Stomach (tissue), 9 donors: ENCODE measurements around the gene NTRK2. TPM values are rescaled to one million over a fixed set of nuclear protein-coding genes. Genes with fewer than 3 reads are reported as not detected.
A peak's percentile ranks its signal among the peaks of the same experiment; 100 is the strongest.

Experiments used
- DNase-seq, 2 donors: peaks; one replicate each; pipeline versions ENCODE4 v3.0.0 to v3.0.0-alpha.2; 2013 to 2019
- H3K27ac ChIP-seq, 5 donors: fragments of 200-600 bp in 4 of 5; sonication (generic) in 4 of 5; one replicate each; pipeline ENCODE4 v1.5.1; 2013 to 2019; ENCODE audit warnings: mild to moderate bottlenecking in 1 of 5, moderate library complexity in 1 of 5
- H3K27me3 ChIP-seq, 3 donors: fragments of 200-600 bp; sonication (generic); one replicate each; pipeline ENCODE4 v1.5.1; 2017 to 2019; ENCODE audit warnings: mixed run types in 1 of 3
- H3K36me3 ChIP-seq, 4 donors: fragments of 200-600 bp; sonication (generic); 1 replicate in 3 of 4; 2 replicates in 1 of 4; pipeline ENCODE4 v1.5.1; 2016 to 2019
- H3K4me1 ChIP-seq, 4 donors: fragments of 200-600 bp; sonication (generic); one replicate each; pipeline ENCODE4 v1.5.1; 2016 to 2019
- H3K4me3 ChIP-seq, 4 donors: fragments of 200-600 bp; sonication (generic) in 3 of 4; one replicate each; pipeline ENCODE4 v1.5.1; 2016 to 2019; ENCODE audit warnings: mild to moderate bottlenecking in 1 of 4
- H3K9me3 ChIP-seq, 4 donors: fragments of 200-600 bp; sonication (generic); one replicate each; pipeline ENCODE4 v1.5.1; 2016 to 2019
- EP300 ChIP-seq: sonication (generic); formaldehyde crosslinking; IDR thresholded peaks from one replicate; pipeline ENCODE4 v1.6.1; 2017; ENCODE audit warnings: antibody characterized with exemption
- POLR2A ChIP-seq, 4 donors: fragments of 450-650 bp; IDR thresholded peaks; one replicate each; pipeline ENCODE4 v1.6.1; 2016; ENCODE audit warnings: antibody characterized with exemption in 4 of 4, control low read depth in 2 of 4, mild to moderate bottlenecking in 1 of 4, moderate library complexity in 1 of 4
- POLR2AphosphoS5 ChIP-seq, 3 donors: sonication (generic); formaldehyde crosslinking; IDR thresholded peaks; one replicate each; pipeline ENCODE4 v1.6.1; 2016; ENCODE audit warnings: antibody characterized with exemption in 3 of 3
- WGBS, 5 donors: extraction: QIAGEN DNeasy Blood & Tissue Kit in 3 of 5; methylation state at CpG; one replicate each; pipeline versions ENCODE4 v1.1.5 to v1.1.7; 2013 to 2018; 5-methylcytosine and 5-hydroxymethylcytosine counted together
- intact Hi-C: fragments of 100-400 bp; cut with DNase I; formaldehyde crosslinking; loops from one replicate; pipeline ENCODE4 v1.15.1; 2023; ENCODE audit warnings: low total_unique reads
- polyA plus RNA-seq, 3 donors: library from polyadenylated mRNA; stranded (reverse); fragments of 200-250 nt; gene quantifications; one replicate each; pipeline ENCODE4 v1.2.3, GENCODE V29; 2013
- total RNA-seq, 5 donors: library from RNA; depleted of rRNA; stranded (reverse); fragments of >200 nt; gene quantifications; one replicate each; pipeline versions ENCODE4 v1.1.0 to v1.2.3, GENCODE V29; 2014 to 2016
- TF ChIP-seq, protein P1 (sequence below), 7 experiments: fragments of 450-650 bp in 4 of 7; fragments of 200-600 bp in 3 of 7; sonication (generic) in 3 of 7; IDR thresholded peaks; one replicate each; pipeline ENCODE4 v1.5.1; 2016 to 2019; ENCODE audit warnings: antibody characterized with exemption in 7 of 7, control low read depth in 2 of 7, mild to moderate bottlenecking in 1 of 7
- donor health status: healthy with polysubstance abuse.
- donor health status: Bipolar disorder and iron deficiency.
- donor health status: healthy.

NTRK2 gene
- total and polyA plus RNA-seq, 8 donors: 0.06 to 8.8 (median 2.6) TPM

DNA sequence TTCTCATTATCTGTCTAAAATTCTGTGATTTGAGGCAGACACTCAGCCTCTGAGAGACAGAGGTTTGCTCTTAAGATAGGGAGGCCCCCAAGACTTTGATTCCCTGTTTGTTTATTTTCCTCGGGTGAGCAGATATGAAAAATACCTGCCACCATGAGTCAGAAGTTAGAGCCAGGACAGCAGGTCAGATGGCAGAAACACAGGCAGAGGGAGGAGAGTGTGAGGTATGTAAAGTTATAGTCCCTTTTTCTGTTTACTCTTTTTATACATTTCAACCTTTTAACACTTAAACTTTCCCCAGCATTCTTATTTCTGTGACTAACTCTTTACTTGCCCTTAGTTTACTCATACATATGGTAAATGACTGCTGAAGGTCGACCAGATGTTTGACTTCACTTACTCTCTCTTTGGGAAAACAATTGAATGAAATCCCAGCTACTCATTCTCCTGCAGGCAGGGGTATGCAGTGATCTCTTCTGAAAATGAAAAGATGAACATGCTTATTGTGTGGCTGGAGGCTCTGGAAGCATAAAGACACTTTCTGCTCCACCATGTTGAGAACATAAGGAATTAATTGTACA, 383.8 kb downstream of the NTRK2 start:
- TF ChIP-seq EP300 (no peak), POLR2A (IDR thresholded peaks at IDR 0.05) (no peak), POLR2AphosphoS5 (IDR thresholded peaks at IDR 0.05) (no peak)
- TF ChIP-seq, protein P1, sequence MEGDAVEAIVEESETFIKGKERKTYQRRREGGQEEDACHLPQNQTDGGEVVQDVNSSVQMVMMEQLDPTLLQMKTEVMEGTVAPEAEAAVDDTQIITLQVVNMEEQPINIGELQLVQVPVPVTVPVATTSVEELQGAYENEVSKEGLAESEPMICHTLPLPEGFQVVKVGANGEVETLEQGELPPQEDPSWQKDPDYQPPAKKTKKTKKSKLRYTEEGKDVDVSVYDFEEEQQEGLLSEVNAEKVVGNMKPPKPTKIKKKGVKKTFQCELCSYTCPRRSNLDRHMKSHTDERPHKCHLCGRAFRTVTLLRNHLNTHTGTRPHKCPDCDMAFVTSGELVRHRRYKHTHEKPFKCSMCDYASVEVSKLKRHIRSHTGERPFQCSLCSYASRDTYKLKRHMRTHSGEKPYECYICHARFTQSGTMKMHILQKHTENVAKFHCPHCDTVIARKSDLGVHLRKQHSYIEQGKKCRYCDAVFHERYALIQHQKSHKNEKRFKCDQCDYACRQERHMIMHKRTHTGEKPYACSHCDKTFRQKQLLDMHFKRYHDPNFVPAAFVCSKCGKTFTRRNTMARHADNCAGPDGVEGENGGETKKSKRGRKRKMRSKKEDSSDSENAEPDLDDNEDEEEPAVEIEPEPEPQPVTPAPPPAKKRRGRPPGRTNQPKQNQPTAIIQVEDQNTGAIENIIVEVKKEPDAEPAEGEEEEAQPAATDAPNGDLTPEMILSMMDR (IDR thresholded peaks at IDR 0.05): no peak
- DNase-seq: peak in 1 of 2 donors; percentile 30
- no peaks in the 10 kb centered on the region for H3K36me3 ChIP-seq
- intact Hi-C loops: no loop called here
- H3K27me3 ChIP-seq: no peaks in the 10 kb centered on the region
- H3K4me1 ChIP-seq: no peaks in the 10 kb centered on the region
- no peaks in the 10 kb centered on the region for H3K9me3 ChIP-seq
- H3K27ac ChIP-seq: no peak overlapping the region
- H3K4me3 ChIP-seq: no peak overlapping the region
- 6 to 15% (median 13%) methylated on average over 2 of the region's 2 CpGs for WGBS, 5 donors

DNA sequence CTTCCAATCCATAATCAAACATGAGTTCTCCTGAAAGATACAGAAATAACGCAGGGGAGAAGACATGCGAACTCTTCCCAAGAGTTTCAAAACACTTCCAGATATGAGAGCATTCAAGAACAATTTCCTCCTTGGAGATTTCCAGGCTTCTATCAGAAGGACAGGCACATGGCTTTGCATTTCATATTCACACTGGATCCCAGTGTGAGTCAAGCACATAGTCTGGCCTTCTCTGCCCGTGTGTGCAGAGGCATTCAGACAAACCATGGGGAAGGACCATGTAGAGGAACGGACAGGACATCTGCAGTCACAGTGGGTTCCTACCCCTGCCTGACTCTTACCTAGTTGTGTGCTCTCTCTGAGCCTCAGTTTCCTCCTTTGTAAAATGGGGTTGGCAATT, 384.5 kb downstream of the NTRK2 start:
- H3K27me3 ChIP-seq: no peaks in the 10 kb centered on the region
- no peaks in the 10 kb centered on the region for H3K36me3 ChIP-seq
- no peaks in the 10 kb centered on the region for H3K4me1 ChIP-seq
- H3K4me3 ChIP-seq: no peak overlapping the region
- TF ChIP-seq, protein P1 (IDR thresholded peaks at IDR 0.05): no peak
- no peak for TF ChIP-seq POLR2A (IDR thresholded peaks at IDR 0.05)
- no peak for TF ChIP-seq POLR2AphosphoS5 (IDR thresholded peaks at IDR 0.05)
- no peak for TF ChIP-seq EP300
- DNase-seq: no peak
- H3K27ac ChIP-seq: no peak overlapping the region
- WGBS, 5 donors: 68 to 87% (median 84%) methylated on average over 4 of the region's 4 CpGs
- intact Hi-C loops: no loop called here
- no peaks in the 10 kb centered on the region for H3K9me3 ChIP-seq

DNA sequence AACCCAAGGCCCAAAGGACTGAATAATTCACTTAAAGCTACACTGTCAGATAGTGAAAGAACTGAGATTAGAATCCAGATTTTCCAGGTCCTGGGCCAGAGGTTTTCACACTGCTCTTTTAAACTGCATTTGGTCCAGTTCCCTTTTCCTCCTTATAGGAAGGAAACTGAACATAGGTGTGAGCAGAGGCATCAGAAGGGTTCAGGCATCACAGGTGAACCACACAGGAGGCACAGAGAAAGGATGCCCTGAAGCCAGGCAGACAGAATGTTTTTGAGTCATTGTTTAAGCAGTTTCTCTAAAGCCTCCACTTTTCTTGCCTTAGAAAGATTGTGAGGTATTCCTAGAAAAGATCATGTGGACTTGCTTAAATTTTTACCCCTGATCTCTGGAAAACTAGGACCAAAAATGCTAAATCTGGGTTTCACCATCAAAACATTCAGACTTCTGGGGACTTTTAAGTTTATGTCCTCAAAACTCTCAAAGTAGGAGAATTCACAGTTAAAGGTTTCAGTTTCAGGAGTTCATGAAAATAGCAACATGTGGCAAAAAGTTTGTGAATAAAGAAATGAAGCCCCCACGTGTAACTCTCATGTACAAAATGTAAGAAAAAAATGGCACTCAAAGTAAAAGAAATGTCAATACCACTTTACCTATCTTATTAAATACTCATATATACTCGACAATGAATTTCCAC, 386.1 kb downstream of the NTRK2 start:
- no peak overlapping the region for H3K4me3 ChIP-seq
- 67 to 81% (median 74%) methylated on average over 2 of the region's 2 CpGs for WGBS, 5 donors
- H3K36me3 ChIP-seq: no peaks in the 10 kb centered on the region
- H3K4me1 ChIP-seq: no peaks in the 10 kb centered on the region
- no peaks in the 10 kb centered on the region for H3K27me3 ChIP-seq
- no peak overlapping the region for H3K27ac ChIP-seq
- peaks cover 0 to 5% (median 0%) of the 10 kb centered on the region in 4 donors for H3K9me3 ChIP-seq
- DNase-seq: no peak
- TF ChIP-seq POLR2AphosphoS5 (IDR thresholded peaks at IDR 0.05): no peak
- no peak for TF ChIP-seq POLR2A (IDR thresholded peaks at IDR 0.05)
- TF ChIP-seq, protein P1 (IDR thresholded peaks at IDR 0.05): no peak
- TF ChIP-seq EP300: no peak
- intact Hi-C loops: no loop called here

DNA sequence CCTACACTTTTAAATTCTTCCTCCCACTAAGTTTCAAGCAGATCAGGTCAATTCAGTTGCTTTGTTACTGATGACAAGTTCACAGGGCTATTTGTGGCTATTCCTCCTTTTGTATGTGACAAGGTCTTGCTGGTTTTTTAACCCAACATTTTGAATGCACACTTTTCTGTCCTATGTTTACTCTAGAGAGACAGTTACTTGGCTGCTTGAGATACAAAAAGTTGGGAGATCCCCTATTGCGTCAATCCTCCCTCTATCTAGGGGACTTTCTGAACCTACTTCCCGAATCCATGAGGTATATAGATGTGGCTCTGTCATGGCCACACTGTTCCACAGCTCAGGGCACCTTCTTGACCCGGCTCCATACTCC, 386.7 kb downstream of the NTRK2 start:
- no peaks in the 10 kb centered on the region for H3K36me3 ChIP-seq
- WGBS, 5 donors: 72 to 89% (median 77%) methylated on average over 3 of the region's 3 CpGs
- intact Hi-C loops: no loop called here
- no peaks in the 10 kb centered on the region for H3K4me1 ChIP-seq
- DNase-seq: no peak
- H3K4me3 ChIP-seq: no peak overlapping the region
- no peak overlapping the region for H3K27ac ChIP-seq
- no peaks in the 10 kb centered on the region for H3K27me3 ChIP-seq
- peaks cover 0 to 5% (median 0%) of the 10 kb centered on the region in 4 donors for H3K9me3 ChIP-seq
- TF ChIP-seq EP300: no peak
- TF ChIP-seq POLR2AphosphoS5 (IDR thresholded peaks at IDR 0.05): no peak
- TF ChIP-seq, protein P1 (IDR thresholded peaks at IDR 0.05): no peak
- no peak for TF ChIP-seq POLR2A (IDR thresholded peaks at IDR 0.05)
